ENCODE results near the gene TBX15. TPM values are rescaled to one million over a fixed set of nuclear protein-coding genes. Genes with fewer than 3 reads are reported as not detected.

The TBX15 gene
- total and polyA plus RNA-seq, 9 of the 15 experiments (the other 6 are each of a cell fraction or from before 2014, with no cell fraction given) = 0.03 to 3.4 (median 2.3) TPM

DNA sequence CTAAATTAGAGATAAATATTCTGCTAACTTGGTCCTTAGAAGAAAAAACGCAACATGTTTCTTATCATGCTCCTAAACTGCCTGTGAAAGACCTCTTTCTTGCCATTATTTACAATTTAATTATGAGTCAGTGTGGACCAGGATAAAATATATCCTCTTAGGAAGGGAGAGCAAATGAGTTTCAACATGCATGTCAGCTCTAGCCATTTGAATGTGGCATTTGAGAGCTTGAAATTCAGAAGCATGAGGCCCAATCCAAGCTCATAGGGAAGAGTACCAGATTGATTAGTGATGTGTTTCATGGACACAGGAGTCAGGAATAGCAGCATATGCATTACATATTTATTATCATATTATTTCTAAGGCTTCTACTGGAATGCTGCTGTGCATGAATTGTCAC, 39.3 kb downstream of the TBX15 start (continued):
- TF ChIP-seq, protein P1, sequence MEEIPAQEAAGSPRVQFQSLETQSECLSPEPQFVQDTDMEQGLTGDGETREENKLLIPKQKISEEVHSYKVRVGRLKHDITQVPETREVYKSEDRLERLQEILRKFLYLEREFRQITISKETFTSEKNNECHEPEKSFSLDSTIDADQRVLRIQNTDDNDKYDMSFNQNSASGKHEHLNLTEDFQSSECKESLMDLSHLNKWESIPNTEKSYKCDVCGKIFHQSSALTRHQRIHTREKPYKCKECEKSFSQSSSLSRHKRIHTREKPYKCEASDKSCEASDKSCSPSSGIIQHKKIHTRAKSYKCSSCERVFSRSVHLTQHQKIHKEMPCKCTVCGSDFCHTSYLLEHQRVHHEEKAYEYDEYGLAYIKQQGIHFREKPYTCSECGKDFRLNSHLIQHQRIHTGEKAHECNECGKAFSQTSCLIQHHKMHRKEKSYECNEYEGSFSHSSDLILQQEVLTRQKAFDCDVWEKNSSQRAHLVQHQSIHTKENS (CRISPR knock-in tag; IDR thresholded peaks at IDR 0.05) = no peak
- TF ChIP-seq ZNF146 (CRISPR knock-in tag; IDR thresholded peaks at IDR 0.05; ENCODE audit: unreplicated experiment) (no peak), CHD2 (IDR thresholded peaks at IDR 0.05; ENCODE audit: low read depth, low read length) (no peak)
- TF ChIP-seq, protein P2, sequence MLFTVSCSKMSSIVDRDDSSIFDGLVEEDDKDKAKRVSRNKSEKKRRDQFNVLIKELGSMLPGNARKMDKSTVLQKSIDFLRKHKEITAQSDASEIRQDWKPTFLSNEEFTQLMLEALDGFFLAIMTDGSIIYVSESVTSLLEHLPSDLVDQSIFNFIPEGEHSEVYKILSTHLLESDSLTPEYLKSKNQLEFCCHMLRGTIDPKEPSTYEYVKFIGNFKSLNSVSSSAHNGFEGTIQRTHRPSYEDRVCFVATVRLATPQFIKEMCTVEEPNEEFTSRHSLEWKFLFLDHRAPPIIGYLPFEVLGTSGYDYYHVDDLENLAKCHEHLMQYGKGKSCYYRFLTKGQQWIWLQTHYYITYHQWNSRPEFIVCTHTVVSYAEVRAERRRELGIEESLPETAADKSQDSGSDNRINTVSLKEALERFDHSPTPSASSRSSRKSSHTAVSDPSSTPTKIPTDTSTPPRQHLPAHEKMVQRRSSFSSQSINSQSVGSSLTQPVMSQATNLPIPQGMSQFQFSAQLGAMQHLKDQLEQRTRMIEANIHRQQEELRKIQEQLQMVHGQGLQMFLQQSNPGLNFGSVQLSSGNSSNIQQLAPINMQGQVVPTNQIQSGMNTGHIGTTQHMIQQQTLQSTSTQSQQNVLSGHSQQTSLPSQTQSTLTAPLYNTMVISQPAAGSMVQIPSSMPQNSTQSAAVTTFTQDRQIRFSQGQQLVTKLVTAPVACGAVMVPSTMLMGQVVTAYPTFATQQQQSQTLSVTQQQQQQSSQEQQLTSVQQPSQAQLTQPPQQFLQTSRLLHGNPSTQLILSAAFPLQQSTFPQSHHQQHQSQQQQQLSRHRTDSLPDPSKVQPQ (CRISPR knock-in tag; IDR thresholded peaks at IDR 0.05; ENCODE audit: borderline replicate concordance) = no peak

DNA sequence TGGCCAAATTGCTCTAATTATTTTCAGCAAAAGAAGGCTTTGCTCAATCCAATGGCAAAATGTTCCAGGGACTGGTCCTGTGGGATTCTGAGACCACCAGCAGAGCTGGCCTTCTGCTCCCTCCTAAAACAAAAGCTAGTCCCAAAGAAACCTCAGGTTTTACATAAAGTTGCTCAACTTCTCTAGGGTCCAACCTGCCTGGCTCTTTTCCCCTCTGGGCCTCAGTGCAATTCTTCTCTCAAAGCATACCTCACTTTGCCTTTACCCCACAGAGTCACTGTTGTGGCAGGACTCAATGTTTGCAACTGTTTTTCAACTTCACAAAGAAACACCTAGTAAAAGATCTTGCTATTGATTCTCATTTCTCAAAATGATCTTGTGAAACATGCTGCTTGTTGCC, 39.8 kb downstream of the TBX15 start:
- H3K9ac ChIP-seq (ENCODE audit: insufficient read depth in 1 of 2, low read depth in 2 of 2, low read length in 2 of 2) = no peak overlapping the region
- H3K9me3 ChIP-seq (replicated peaks; ENCODE audit: control insufficient read depth, insufficient read depth, low read depth, low read length) = no peaks in the 10 kb centered on the region
- CTCF ChIA-PET (ENCODE audit: low intra/inter-chr PET ratio) = no interaction called here
- TF ChIP-seq, protein P3, sequence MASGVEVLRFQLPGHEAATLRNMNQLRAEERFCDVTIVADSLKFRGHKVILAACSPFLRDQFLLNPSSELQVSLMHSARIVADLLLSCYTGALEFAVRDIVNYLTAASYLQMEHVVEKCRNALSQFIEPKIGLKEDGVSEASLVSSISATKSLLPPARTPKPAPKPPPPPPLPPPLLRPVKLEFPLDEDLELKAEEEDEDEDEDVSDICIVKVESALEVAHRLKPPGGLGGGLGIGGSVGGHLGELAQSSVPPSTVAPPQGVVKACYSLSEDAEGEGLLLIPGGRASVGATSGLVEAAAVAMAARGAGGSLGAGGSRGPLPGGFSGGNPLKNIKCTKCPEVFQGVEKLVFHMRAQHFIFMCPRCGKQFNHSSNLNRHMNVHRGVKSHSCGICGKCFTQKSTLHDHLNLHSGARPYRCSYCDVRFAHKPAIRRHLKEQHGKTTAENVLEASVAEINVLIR (CRISPR knock-in tag; IDR thresholded peaks at IDR 0.05) = no peak
- no peak for TF ChIP-seq STAG1 (CRISPR knock-in tag; IDR thresholded peaks at IDR 0.05; ENCODE audit: borderline replicate concordance)
- no peak for TF ChIP-seq ARNT (IDR thresholded peaks at IDR 0.05)
- TF ChIP-seq, protein P4, sequence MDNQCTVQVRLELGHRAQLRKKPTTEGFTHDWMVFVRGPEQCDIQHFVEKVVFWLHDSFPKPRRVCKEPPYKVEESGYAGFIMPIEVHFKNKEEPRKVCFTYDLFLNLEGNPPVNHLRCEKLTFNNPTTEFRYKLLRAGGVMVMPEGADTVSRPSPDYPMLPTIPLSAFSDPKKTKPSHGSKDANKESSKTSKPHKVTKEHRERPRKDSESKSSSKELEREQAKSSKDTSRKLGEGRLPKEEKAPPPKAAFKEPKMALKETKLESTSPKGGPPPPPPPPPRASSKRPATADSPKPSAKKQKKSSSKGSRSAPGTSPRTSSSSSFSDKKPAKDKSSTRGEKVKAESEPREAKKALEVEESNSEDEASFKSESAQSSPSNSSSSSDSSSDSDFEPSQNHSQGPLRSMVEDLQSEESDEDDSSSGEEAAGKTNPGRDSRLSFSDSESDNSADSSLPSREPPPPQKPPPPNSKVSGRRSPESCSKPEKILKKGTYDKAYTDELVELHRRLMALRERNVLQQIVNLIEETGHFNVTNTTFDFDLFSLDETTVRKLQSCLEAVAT (IDR thresholded peaks at IDR 0.05) = no peak
- TF ChIP-seq ZNF282 (CRISPR knock-in tag; IDR thresholded peaks at IDR 0.05) = no peak
- no peak for TF ChIP-seq ZNF764 (CRISPR knock-in tag; IDR thresholded peaks at IDR 0.05; ENCODE audit: low read depth)
- TF ChIP-seq ZNF354B (CRISPR knock-in tag; IDR thresholded peaks at IDR 0.05) = no peak
- no peak for TF ChIP-seq KDM4B (IDR thresholded peaks at IDR 0.05; ENCODE audit: borderline replicate concordance in 2 of 2, low read depth in 1 of 2)
- TF ChIP-seq, protein P5, sequence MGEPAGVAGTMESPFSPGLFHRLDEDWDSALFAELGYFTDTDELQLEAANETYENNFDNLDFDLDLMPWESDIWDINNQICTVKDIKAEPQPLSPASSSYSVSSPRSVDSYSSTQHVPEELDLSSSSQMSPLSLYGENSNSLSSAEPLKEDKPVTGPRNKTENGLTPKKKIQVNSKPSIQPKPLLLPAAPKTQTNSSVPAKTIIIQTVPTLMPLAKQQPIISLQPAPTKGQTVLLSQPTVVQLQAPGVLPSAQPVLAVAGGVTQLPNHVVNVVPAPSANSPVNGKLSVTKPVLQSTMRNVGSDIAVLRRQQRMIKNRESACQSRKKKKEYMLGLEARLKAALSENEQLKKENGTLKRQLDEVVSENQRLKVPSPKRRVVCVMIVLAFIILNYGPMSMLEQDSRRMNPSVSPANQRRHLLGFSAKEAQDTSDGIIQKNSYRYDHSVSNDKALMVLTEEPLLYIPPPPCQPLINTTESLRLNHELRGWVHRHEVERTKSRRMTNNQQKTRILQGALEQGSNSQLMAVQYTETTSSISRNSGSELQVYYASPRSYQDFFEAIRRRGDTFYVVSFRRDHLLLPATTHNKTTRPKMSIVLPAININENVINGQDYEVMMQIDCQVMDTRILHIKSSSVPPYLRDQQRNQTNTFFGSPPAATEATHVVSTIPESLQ (CRISPR knock-in tag; IDR thresholded peaks at IDR 0.05) = no peak
- no peak for TF ChIP-seq DACH1 (IDR thresholded peaks at IDR 0.05; ENCODE audit: partially characterized antibody)

More for the DNA sequence above, 39.8 kb downstream of the TBX15 start:
- FAIRE-seq (no peak), ATAC-seq (no peak), DNase-seq (ENCODE audit: extremely low read depth in 1 of 4, low spot score in 3 of 4) (no peak)
- in situ Hi-C loops (cut with MboI) = no loop called here
- H3K4me1 ChIP-seq (replicated peaks in 1 of 2; ENCODE audit: control insufficient read depth in 2 of 2, insufficient read depth in 2 of 2, low read length in 2 of 2) = no peaks in the 10 kb centered on the region; a peak in 1 of 5 replicates
- no peaks in the 10 kb centered on the region for H3K27me3 ChIP-seq (ENCODE audit: control insufficient read depth in 2 of 2, insufficient read depth in 2 of 2, low read length in 2 of 2)
- POLR2A ChIA-PET = interaction anchor here (0.6 kb wide), 1 partner anchor 10 kb away, joined by 3 read pairs; no protein-coding TSS in a partner anchor
- no peak overlapping the region for H3K4me3 ChIP-seq
- BruUV-seq (replicated peaks) = no TSS peak
- no peaks in the 10 kb centered on the region for H4K20me1 ChIP-seq (replicated peaks; ENCODE audit: control insufficient read depth, insufficient read depth, low read length)
- intact Hi-C loops (cut with micrococcal nuclease) = loop anchor here (5.0 kb wide), 1 partner anchor 49 kb away; no protein-coding TSS in a partner anchor
- no peak overlapping the region for H3K4me2 ChIP-seq (ENCODE audit: insufficient read depth, low read length)
- H3K36me3 ChIP-seq (ENCODE audit: control insufficient read depth, insufficient read depth, low read length) = no peaks in the 10 kb centered on the region
- no peaks in the 10 kb centered on the region for H3K79me2 ChIP-seq (ENCODE audit: control insufficient read depth, insufficient read depth, low read length)
- no peak overlapping the region for H2AFZ ChIP-seq (ENCODE audit: low read depth, low read length)
- no peaks in the 10 kb centered on the region for H3K9me1 ChIP-seq (ENCODE audit: control insufficient read depth, insufficient read depth, low read length)
- H3K27ac ChIP-seq (ENCODE audit: extremely low read depth, low read depth, low read length) = no peak overlapping the region
